ENCODE measurements around the gene CENPT. TPM values are rescaled to one million over a fixed set of nuclear protein-coding genes. Genes with fewer than 3 reads are reported as not detected.

The CENPT gene
- total and polyA plus RNA-seq, 2 of the 13 experiments (the other 11 are each of a cell fraction or from before 2014, with no cell fraction given) = 40.9 to 43.3 TPM

DNA sequence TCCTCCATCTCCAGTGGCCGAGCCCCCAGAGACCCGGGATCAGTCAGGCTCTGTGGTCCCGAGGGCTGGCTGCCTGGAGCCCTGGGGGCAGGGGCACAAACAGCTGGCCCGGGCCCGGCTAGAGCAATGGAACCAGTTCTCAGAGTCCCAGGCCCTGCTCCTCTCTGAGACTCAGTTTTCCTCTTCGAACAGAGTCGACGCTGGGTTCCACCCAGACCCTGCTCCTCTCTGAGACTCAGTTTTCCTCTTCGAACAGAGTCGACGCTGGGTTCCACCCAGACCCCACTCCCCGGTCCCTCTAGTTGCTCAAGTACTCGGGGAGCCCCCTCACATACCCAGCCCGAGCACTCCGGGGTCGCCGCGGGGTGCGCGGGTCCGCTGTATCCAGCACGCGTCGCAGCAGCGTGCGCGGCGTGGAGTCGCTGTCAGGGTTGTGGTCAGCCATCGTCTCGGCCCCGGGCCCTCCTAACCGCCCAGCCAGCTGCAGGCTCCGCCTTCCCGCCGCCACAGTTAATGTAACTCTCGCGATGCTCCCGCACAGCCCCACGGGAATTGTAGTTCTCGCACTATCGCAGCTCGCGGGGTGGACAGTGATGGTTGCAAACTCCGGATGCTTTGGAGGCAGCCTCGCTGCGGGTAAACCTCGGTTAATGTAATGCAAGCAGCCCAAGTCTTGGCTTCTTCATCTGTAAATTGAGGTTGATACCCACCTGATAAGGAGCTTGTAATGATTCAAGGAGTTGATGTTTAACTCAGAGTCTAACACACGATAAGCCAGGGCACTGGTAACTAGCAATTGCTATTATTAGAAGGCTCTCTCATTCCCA, 13.9 kb downstream of the CENPT start (continued):
- 0 out of 2 replicates have a peak, but pooled peaks have one; percentile 51 for TF ChIP-seq ZNF639 (CRISPR knock-in tag; conservative IDR thresholded peaks at IDR 0.05)
- peak; percentile 90 for TF ChIP-seq GABPB1 (CRISPR knock-in tag; IDR thresholded peaks at IDR 0.05)
- TF ChIP-seq ZFP41 (CRISPR knock-in tag; IDR thresholded peaks at IDR 0.05; ENCODE audit: borderline replicate concordance) = peak; percentile 91
- TF ChIP-seq ZNF7 (CRISPR knock-in tag; IDR thresholded peaks at IDR 0.05) = no peak
- TF ChIP-seq HNRNPK (IDR thresholded peaks at IDR 0.05; ENCODE audit: low read depth, low read length, poor library complexity, severe bottlenecking) = no peak
- TF ChIP-seq AGO1 (IDR thresholded peaks at IDR 0.05; ENCODE audit: low read depth, low read length, poor library complexity, severe bottlenecking) = no peak
- peak; percentile 94; the same call in 1 of the 2 replicates for TF ChIP-seq ZNF280B (CRISPR knock-in tag; IDR thresholded peaks at IDR 0.05; ENCODE audit: borderline replicate concordance)
- TF ChIP-seq NR0B2 (CRISPR knock-in tag; IDR thresholded peaks at IDR 0.05) = peak; percentile 82
- no peak for TF ChIP-seq U2AF1 (optimal IDR thresholded peaks at IDR 0.05; ENCODE audit: low read depth, low read length)
- TF ChIP-seq, protein P1, sequence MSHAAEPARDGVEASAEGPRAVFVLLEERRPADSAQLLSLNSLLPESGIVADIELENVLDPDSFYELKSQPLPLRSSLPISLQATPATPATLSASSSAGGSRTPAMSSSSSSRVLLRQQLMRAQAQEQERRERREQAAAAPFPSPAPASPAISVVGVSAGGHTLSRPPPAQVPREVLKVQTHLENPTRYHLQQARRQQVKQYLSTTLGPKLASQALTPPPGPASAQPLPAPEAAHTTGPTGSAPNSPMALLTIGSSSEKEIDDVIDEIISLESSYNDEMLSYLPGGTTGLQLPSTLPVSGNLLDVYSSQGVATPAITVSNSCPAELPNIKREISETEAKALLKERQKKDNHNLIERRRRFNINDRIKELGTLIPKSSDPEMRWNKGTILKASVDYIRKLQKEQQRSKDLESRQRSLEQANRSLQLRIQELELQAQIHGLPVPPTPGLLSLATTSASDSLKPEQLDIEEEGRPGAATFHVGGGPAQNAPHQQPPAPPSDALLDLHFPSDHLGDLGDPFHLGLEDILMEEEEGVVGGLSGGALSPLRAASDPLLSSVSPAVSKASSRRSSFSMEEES (CRISPR knock-in tag; IDR thresholded peaks at IDR 0.05) = no peak; the same call in 1 of the 2 replicates
- TF ChIP-seq ZNF317 (CRISPR knock-in tag; IDR thresholded peaks at IDR 0.05) = no peak; the same call in 1 of the 2 replicates
- TF ChIP-seq WIZ (CRISPR knock-in tag; IDR thresholded peaks at IDR 0.05) = peak; percentile 63; the same call in 1 of the 2 replicates
- no peak for TF ChIP-seq NR3C1 (CRISPR knock-in tag; IDR thresholded peaks at IDR 0.05)
- no peak for TF ChIP-seq SOX6 (IDR thresholded peaks at IDR 0.05)
- TF ChIP-seq SOX6 (CRISPR knock-in tag; IDR thresholded peaks at IDR 0.05) = no peak; the same call in 1 of the 2 replicates
- TF ChIP-seq ATAD3A (CRISPR knock-in tag; IDR thresholded peaks at IDR 0.05) = no peak
- TF ChIP-seq, protein P2, sequence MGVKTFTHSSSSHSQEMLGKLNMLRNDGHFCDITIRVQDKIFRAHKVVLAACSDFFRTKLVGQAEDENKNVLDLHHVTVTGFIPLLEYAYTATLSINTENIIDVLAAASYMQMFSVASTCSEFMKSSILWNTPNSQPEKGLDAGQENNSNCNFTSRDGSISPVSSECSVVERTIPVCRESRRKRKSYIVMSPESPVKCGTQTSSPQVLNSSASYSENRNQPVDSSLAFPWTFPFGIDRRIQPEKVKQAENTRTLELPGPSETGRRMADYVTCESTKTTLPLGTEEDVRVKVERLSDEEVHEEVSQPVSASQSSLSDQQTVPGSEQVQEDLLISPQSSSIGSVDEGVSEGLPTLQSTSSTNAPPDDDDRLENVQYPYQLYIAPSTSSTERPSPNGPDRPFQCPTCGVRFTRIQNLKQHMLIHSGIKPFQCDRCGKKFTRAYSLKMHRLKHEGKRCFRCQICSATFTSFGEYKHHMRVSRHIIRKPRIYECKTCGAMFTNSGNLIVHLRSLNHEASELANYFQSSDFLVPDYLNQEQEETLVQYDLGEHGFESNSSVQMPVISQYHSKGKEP (CRISPR knock-in tag; IDR thresholded peaks at IDR 0.05) = 0 out of 2 replicates have a peak, but pooled peaks have one; percentile 56
- no peak for TF ChIP-seq GRHL1 (CRISPR knock-in tag; conservative IDR thresholded peaks at IDR 0.05)
- no peak; the same call in 1 of the 2 replicates for TF ChIP-seq PLSCR1 (CRISPR knock-in tag; IDR thresholded peaks at IDR 0.05; ENCODE audit: borderline replicate concordance)
